GM19467 (cell line): ENCODE measurements around the gene CHCHD6.

Source experiments
- ATAC-seq: cut with Tn5 transposase; IDR thresholded peaks from one replicate; pipeline ENCODE4 v1.9.1; 2021; ENCODE audit warnings: mild to moderate bottlenecking, moderate library complexity; ENCODE audit not compliant: unreplicated experiment

CHCHD6 gene

DNA sequence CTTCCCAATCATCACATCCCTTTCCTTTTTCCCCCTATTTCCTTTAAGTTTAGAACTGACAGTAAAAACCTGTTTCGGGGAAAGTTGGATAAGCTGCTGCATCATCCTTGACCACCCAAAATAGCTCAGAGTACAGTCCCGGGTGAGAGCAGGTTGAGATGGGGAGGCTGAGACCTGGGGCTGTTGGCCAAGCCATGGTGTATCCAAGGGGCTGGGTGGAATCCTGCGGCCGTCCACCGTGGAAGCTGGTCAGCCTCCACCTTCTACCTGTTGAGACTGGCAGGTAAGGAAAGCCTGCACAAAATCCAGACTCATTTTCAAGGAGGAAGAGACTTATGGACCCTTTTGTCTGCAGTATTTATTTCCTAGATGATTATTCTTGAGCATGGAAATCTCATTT is 150.6 kb downstream of the CHCHD6 start:
- ATAC-seq, result no peak

- no peak for ATAC-seq
These were observed 151.3 kb downstream of the CHCHD6 start for GRCh38 chr3:126855374-126855773.

DNA sequence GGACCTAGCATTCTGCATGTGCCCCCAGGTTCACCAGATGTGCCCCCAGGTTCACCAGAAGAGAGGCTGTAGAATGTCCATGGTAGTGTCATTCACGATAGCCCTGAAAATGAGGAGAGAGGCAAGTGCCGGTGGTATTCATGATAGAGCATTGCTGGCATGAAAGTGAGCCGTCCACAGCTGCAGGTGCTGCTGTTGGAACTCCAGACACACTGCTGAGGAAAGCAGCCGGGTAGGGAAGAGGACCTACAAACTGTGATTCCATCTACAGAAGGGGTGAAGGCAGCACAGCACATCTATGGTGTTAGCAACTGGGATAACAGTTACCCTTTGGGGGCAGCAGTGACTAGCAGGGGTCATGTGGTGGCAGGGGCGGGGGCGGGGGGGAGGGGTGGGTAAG is 153.9 kb downstream of the CHCHD6 start:
- no peak for ATAC-seq

DNA sequence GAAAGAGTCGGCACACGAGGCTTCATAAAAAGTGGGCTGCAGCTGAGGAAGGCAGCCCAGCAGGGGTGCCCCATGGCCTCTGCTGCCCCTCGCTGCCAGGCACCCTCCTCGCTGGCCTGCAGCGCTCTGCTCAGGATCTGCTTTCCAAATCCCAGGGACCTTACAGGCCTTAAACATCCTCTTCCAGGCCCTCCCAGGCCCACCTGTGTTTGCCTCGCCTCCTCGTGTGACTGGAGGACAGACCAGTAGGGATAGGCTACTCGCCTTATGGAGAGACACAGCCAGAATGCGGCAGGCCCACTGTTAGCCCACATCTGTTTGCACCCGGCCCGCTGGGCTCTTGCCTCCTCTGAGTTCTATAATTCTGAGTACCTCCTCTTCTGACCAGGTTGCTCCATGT is 154.4 kb downstream of the CHCHD6 start:
- ATAC-seq, result no peak

- ATAC-seq, result no peak
These were observed 154.8 kb downstream of the CHCHD6 start for GRCh38 chr3:126858887-126859286.

GRCh38 chr3:126859415-126860246 is 155.6 kb downstream of the CHCHD6 start:
- ATAC-seq, result no peak

- no peak for ATAC-seq
These were observed 161.7 kb downstream of the CHCHD6 start for GRCh38 chr3:126865736-126866135.

DNA sequence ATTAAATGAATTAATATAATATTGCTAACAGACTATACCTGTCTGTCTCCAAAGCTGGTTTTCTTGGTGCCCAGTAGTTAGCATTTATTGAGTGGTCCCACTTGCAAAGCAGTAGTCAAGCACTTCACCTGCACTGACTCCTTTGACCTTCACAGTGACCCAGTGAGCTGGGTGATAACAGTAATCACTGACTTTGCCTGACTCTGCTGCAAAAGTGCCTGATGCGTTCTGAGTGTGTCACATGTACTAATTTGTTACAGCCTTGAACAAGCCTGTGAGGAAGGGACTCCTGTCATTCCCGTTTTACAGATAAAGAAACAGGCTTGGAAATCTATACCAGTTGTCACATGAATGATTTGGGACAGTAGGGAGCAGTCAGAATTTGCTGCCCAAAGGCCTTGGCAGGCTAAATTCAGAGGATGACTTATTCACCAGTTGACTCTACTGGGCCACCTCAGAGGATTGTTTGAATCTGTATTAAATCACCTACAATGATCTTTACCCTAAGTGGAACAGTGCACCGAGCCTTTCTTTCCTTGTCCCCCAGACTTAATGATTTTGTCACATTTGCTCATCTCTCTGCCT is 162.2 kb downstream of the CHCHD6 start:
- ATAC-seq, result no peak

DNA sequence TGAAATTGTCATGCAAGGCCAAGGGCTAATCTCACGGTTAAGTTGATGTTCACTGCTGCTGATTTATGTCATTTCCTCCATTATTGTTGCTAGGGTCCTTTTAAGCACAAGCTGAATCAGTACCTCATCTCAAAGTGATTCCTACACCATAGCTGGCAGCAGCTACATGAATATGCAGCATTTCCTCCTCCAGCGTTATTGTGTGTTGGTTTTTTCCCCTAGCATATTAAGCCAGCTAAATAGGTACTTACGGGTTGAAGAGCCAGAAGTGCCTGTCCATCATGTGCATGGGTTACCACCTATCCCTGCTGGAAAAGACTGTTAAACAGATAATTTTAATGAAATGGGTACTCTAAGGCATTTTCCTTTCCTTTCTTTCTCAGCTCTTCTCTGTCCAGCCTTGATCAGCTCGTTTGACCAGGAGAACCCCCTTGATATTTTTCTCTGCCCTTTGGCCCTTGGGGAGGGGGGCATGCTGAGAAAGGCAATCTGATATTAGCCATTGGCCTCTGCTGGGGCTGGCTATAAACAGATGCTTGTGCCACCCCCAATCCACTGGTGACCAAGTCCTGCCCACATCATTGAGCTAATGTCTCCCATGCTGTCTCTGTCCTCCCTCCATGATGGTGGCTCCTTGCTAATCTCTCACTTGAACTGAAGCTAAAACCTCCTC is 163.3 kb downstream of the CHCHD6 start:
- ATAC-seq, result no peak

GRCh38 chr3:126867863-126868200 is 163.8 kb downstream of the CHCHD6 start:
- no peak for ATAC-seq

DNA sequence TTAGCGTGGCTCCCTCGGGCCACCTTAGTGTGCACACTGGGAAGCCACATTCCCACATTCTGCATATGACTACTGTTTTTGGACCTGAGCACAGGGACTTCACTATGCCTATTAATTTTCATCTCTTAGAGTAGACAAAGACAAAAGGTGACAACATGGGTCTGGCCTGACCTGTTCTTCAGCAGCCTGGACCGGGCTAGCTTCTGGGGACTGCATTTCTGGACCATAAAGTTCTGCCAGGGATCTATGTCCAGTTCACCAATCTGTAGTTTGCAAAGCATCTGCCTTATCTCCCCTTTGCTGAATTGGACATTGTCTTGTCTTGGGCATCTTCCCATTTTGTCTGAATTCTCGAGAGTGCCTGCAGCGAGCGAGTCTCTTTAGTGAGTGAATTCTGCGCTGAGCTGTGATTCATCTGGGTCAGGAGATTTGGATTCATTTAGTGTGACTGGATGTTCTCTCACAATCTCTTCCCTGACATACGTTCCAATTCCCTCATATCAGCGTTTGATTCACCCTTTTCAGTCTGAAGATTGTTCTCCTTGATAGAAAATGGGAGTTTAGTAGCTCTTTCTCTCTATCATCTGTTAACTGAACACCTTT is 166.7 kb downstream of the CHCHD6 start:
- no peak for ATAC-seq

DNA sequence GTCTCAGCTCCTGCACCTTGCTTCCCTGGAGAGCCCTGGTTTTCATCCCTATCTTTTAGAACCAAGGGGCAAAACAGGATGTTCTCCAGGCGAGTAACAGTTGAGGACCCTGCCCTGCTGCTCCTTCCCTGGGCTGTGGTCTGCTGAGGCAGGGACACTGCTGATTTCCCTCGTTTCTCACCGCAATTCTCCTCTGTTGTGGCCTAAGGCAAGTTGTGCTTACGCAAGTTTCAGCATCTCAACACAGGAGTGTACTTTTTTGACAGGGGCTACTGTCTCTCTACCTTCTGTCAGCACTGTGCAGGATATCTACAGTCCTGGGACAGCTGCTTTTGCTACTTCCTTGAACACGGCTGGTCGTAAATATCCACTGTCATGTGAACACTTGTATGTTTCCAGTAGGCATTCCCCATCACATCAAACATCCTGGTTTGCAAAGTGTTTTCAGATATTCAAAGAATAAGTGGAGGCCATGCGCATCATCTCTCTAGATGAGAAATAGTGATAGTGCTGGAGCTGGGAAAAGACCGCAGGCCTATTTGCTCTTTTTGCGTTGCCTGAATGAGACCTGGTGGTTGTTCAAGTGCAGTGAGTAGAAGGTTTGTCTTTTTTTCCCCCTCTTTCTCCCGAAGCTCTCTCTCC is 168.8 kb downstream of the CHCHD6 start:
- ATAC-seq, result no peak

GRCh38 chr3:126873416-126873815 is 169.4 kb downstream of the CHCHD6 start:
- no peak for ATAC-seq

DNA sequence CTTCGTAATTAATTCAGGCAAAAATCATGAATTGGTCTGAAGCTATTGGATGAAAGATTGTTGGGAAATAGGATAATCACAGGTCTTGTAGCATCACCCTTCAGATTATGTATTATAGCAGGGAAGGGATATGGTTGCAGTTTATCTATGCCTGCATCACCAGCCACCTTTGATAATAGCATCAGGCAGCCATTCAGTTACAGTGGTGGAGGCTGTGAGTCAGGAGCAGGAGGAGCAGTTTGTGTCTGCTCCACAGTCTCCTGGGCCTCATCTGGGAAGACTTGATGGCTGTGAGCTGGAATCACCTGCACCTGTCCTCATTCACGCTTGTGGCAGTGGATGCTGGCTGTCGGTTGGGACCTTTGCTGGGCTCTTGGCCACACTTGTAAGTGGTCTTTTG is 174.6 kb downstream of the CHCHD6 start:
- no peak for ATAC-seq

GRCh38 chr3:126880901-126881300 is 176.9 kb downstream of the CHCHD6 start:
- ATAC-seq, result no peak

GRCh38 chr3:126881861-126882260 is 177.8 kb downstream of the CHCHD6 start:
- no peak for ATAC-seq

GRCh38 chr3:126883241-126883640 is 179.2 kb downstream of the CHCHD6 start:
- ATAC-seq, result no peak

- no peak for ATAC-seq
These were observed 181.4 kb downstream of the CHCHD6 start for GRCh38 chr3:126885425-126885824.

- no peak for ATAC-seq
These were observed 182.2 kb downstream of the CHCHD6 start for GRCh38 chr3:126886217-126886616.

- no peak for ATAC-seq
These were observed 183.6 kb downstream of the CHCHD6 start for GRCh38 chr3:126887686-126888085.

DNA sequence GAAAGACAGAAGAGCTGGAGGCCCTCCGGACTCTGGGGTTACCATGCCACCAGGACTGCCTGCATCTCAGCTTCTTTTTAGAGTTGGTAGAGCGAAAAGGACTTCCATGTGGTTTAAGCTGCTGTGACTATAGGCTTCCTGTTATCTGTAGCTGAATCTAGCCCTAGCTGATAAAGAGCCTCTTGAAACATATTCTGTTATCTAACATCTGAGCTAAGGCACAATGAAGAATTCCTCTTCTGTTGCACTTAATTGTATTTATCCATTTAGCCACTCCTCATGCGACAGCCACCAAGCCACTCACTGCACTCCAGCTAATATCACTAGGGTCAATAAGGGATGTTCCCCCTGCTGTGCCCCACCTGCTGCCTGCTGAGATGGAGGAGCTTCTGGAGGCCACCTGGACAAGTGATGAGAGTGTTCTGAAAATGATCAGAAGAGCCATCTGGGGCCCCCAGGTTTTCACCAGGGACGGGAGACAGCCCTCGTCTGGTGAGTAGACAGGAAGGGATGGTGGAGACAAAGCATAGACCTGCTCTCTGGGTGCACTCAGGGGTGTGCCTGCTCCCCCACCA is 184.2 kb downstream of the CHCHD6 start:
- ATAC-seq, result no peak
